Cardiac fibroblast (primary cell): Measurements from ENCODE around the gene KMT2C.

Experiments
- DNase-seq, 2 donors: peaks; one replicate each; pipeline versions ENCODE4 v3.0.0 to v3.0.0-alpha.2; 2010; ENCODE audit warnings: low read depth in 2 of 2
- H3K4me3 ChIP-seq, 2 donors: replicated peaks in 1 of 2; 1 replicate in 1 of 2; 2 replicates in 1 of 2; pipeline ENCODE4 v1.5.1; 2011; ENCODE audit warnings: low read depth in 2 of 2, low read length in 2 of 2, mild to moderate bottlenecking in 2 of 2, moderate library complexity in 1 of 2
- TF ChIP-seq, protein P1 (sequence below): IDR thresholded peaks from one replicate; pipeline ENCODE4 v1.5.1; 2011; ENCODE audit warnings: low read depth, mild to moderate bottlenecking, low read length, inconsistent platforms

KMT2C gene

DNA sequence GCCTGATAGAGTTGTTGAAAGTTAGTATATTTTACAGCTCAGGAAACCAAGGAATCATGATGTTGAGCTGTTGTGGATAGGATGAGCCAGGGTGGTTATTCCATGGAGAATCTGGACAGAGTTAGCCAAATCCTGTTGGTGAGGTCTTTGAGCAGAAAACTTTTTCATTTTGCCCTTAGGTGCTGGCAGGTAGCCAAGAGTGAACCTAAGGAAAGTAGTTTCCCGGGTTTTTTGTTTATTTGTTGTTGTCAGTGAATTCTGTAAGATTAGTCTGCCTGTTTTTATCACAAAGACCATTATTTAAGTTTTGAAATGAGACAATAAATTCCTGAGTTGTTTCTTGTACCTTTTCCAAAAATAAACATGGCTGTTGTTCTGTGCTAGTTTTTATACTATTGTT, 349.3 kb downstream of the KMT2C start:
- no peak for DNase-seq
- TF ChIP-seq, protein P1, sequence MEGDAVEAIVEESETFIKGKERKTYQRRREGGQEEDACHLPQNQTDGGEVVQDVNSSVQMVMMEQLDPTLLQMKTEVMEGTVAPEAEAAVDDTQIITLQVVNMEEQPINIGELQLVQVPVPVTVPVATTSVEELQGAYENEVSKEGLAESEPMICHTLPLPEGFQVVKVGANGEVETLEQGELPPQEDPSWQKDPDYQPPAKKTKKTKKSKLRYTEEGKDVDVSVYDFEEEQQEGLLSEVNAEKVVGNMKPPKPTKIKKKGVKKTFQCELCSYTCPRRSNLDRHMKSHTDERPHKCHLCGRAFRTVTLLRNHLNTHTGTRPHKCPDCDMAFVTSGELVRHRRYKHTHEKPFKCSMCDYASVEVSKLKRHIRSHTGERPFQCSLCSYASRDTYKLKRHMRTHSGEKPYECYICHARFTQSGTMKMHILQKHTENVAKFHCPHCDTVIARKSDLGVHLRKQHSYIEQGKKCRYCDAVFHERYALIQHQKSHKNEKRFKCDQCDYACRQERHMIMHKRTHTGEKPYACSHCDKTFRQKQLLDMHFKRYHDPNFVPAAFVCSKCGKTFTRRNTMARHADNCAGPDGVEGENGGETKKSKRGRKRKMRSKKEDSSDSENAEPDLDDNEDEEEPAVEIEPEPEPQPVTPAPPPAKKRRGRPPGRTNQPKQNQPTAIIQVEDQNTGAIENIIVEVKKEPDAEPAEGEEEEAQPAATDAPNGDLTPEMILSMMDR = no peak

DNA sequence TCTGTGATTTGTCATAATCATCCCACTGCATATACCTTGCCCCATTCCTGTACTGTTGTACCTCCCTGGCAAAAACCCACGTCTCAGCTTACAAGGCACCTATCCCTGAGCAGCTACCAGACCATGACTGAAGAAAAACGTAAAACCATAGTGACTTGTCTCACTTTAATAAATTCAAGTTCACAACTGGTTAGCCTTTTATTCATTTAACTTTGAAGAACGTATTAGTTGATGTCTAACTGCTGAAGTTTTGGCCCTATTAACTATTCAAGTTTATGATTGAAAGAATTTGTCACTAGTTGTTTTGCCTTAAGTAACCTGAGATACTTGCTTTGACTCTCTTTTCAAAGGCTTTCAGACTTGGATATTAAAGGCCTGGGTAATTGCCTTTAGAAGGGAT, 350.7 kb downstream of the KMT2C start:
- no peak for DNase-seq
- no peak overlapping the region for H3K4me3 ChIP-seq
- TF ChIP-seq, protein P1 = no peak

More for the DNA sequence above, 349.3 kb downstream of the KMT2C start:
- no peak overlapping the region for H3K4me3 ChIP-seq
